ENCODE measurements around the gene KCNV2. TPM values are rescaled to one million over a fixed set of nuclear protein-coding genes. Genes with fewer than 3 reads are reported as not detected.
"Not testable (repeated sequence)": the region's sequence is repeated elsewhere in the genome, so short reads cannot be mapped to it uniquely, and the experiment has no call there.

Gene KCNV2
- total RNA-seq, 4 donors from 2014 or later = not detected

GRCh38 chr9:2700909-2701550, 16.3 kb upstream of the KCNV2 start:
- no peak overlapping the region for H3K4me3 ChIP-seq (replicated peaks in 1 of 3)
- 82 to 85% methylated on average over 10 of the region's 10 CpGs for WGBS, 2 donors
- no peak for DNase-seq
- no peak for TF ChIP-seq CTCF (IDR thresholded peaks at IDR 0.05)
- TF ChIP-seq POLR2A (IDR thresholded peaks at IDR 0.05) = no peak
- intact Hi-C loops (cut with DNase I) = no loop called here
- H3K27ac ChIP-seq = no peak overlapping the region
- no peaks in the 10 kb centered on the region for H3K36me3 ChIP-seq
- H3K4me1 ChIP-seq = no peaks in the 10 kb centered on the region
- H3K9me3 ChIP-seq = no peaks in the 10 kb centered on the region
- no peaks in the 10 kb centered on the region for H3K27me3 ChIP-seq

- TF ChIP-seq CTCF (IDR thresholded peaks at IDR 0.05) (no peak), POLR2A (IDR thresholded peaks at IDR 0.05) (no peak)
- no peaks in the 10 kb centered on the region for H3K4me1 ChIP-seq
- H3K9me3 ChIP-seq = no peaks in the 10 kb centered on the region
- DNase-seq = no peak
- H3K27me3 ChIP-seq = no peaks in the 10 kb centered on the region
- intact Hi-C loops (cut with DNase I) = no loop called here
- no peaks in the 10 kb centered on the region for H3K36me3 ChIP-seq
- no peak overlapping the region for H3K4me3 ChIP-seq (replicated peaks in 1 of 3)
- no peak overlapping the region for H3K27ac ChIP-seq
These were observed 12.8 kb upstream of the KCNV2 start for GRCh38 chr9:2704504-2704903.

GRCh38 chr9:2707256-2707655, 10.1 kb upstream of the KCNV2 start:
- intact Hi-C loops (cut with DNase I); DNase-seq; H3K4me1 ChIP-seq; H3K27ac ChIP-seq; H3K36me3 ChIP-seq; H3K4me3 ChIP-seq (replicated peaks in 1 of 3); H3K9me3 ChIP-seq; H3K27me3 ChIP-seq: not testable (repeated sequence)
- 94% methylated on average over 3 of the region's 3 CpGs for WGBS, 2 donors

- TF ChIP-seq POLR2A (IDR thresholded peaks at IDR 0.05) (no peak), CTCF (IDR thresholded peaks at IDR 0.05) (no peak)
- intact Hi-C loops (cut with DNase I) = no loop called here
- H3K4me3 ChIP-seq (replicated peaks in 1 of 3) = no peak overlapping the region
- no peaks in the 10 kb centered on the region for H3K9me3 ChIP-seq
- no peak for DNase-seq
- no peak overlapping the region for H3K27ac ChIP-seq
- no peaks in the 10 kb centered on the region for H3K4me1 ChIP-seq
- WGBS, 2 donors = 82 to 89% methylated on average over 2 of the region's 2 CpGs
- no peaks in the 10 kb centered on the region for H3K27me3 ChIP-seq
- no peaks in the 10 kb centered on the region for H3K36me3 ChIP-seq
These were observed 7.6 kb upstream of the KCNV2 start for GRCh38 chr9:2709645-2710101.

GRCh38 chr9:2711716-2712115, 5.6 kb upstream of the KCNV2 start:
- Histone ChIP-seq H3K27ac (no peak overlapping the region), H3K4me1 (no peaks in the 10 kb centered on the region), H3K4me3 (replicated peaks in 1 of 3) (no peak overlapping the region), H3K9me3 (no peaks in the 10 kb centered on the region), H3K27me3 (no peaks in the 10 kb centered on the region), H3K36me3 (no peaks in the 10 kb centered on the region)
- no peak for DNase-seq
- TF ChIP-seq CTCF (IDR thresholded peaks at IDR 0.05) = no peak
- no peak for TF ChIP-seq POLR2A (IDR thresholded peaks at IDR 0.05)
- intact Hi-C loops (cut with DNase I) = no loop called here
- WGBS, 2 donors = 81 to 87% methylated on average over 6 of the region's 6 CpGs
